Esophagus muscularis mucosa (tissue), 4 donors: ENCODE measurements around the gene FNIP2. TPM values are rescaled to one million over a fixed set of nuclear protein-coding genes. Genes with fewer than 3 reads are reported as not detected.

ENCODE experiments used
- DNase-seq: peaks from one replicate; pipeline ENCODE4 v3.0.0-alpha.2; 2017; ENCODE audit errors: extremely low spot score
- H3K27ac ChIP-seq, 4 donors: fragments of 200-600 bp; sonication (generic); replicated peaks in 1 of 4; 1 replicate in 3 of 4; 2 replicates in 1 of 4; pipeline ENCODE4 v1.5.1; 2016 to 2019; ENCODE audit warnings: mild to moderate bottlenecking in 1 of 4
- H3K27me3 ChIP-seq, 4 donors: fragments of 200-600 bp; sonication (generic); one replicate each; pipeline versions ENCODE4 v1.5.1 to v1.6.0; 2016 to 2019
- H3K36me3 ChIP-seq, 4 donors: fragments of 200-600 bp; sonication (generic); one replicate each; pipeline ENCODE4 v1.5.1; 2016 to 2019
- H3K4me1 ChIP-seq, 4 donors: fragments of 200-600 bp; sonication (generic); one replicate each; pipeline ENCODE4 v1.5.1; 2016 to 2019
- H3K4me3 ChIP-seq, 4 donors: fragments of 200-600 bp; sonication (generic); 1 replicate in 2 of 4; 2 replicates in 2 of 4; pipeline ENCODE4 v1.5.1; 2016 to 2019; ENCODE audit warnings: mild to moderate bottlenecking in 4 of 4, moderate library complexity in 1 of 4
- H3K9me3 ChIP-seq, 4 donors: fragments of 200-600 bp; sonication (generic); 1 replicate in 3 of 4; 2 replicates in 1 of 4; pipeline ENCODE4 v1.5.1; 2016 to 2019
- EP300 ChIP-seq: sonication (generic); formaldehyde crosslinking; IDR thresholded peaks from one replicate; pipeline ENCODE4 v1.6.1; 2017; ENCODE audit warnings: antibody characterized with exemption
- POLR2A ChIP-seq: fragments of 450-650 bp; IDR thresholded peaks from one replicate; pipeline ENCODE4 v1.6.1; 2017; ENCODE audit warnings: antibody characterized with exemption, moderate library complexity, mild to moderate bottlenecking, low read depth
- POLR2AphosphoS5 ChIP-seq, 2 donors: sonication (generic); formaldehyde crosslinking; IDR thresholded peaks; one replicate each; pipeline ENCODE4 v1.6.1; 2017; ENCODE audit warnings: antibody characterized with exemption in 2 of 2
- WGBS: methylation state at CpG from one replicate; pipeline ENCODE4 v1.1.5; 2018; 5-methylcytosine and 5-hydroxymethylcytosine counted together
- intact Hi-C: fragments of 100-400 bp; cut with DNase I; formaldehyde crosslinking; loops from one replicate; pipeline ENCODE4 v1.15.1; 2023
- total RNA-seq, 4 donors: library from RNA; depleted of rRNA; stranded (reverse); fragments of >200 nt; gene quantifications; one replicate each; pipeline versions ENCODE4 v1.1.0 to v1.2.1, GENCODE V29; 2016
- TF ChIP-seq, protein P1 (sequence below), 3 experiments: fragments of 200-600 bp in 2 of 3; fragments of 450-650 bp in 1 of 3; sonication (generic) in 2 of 3; IDR thresholded peaks; one replicate each; pipeline ENCODE4 v1.5.1; 2017 to 2019; ENCODE audit warnings: antibody characterized with exemption in 3 of 3, mild to moderate bottlenecking in 2 of 3, moderate library complexity in 1 of 3

Gene FNIP2
- total RNA-seq, 4 donors from 2014 or later, result 80.0 to 97.7 (median 87.4) TPM

DNA sequence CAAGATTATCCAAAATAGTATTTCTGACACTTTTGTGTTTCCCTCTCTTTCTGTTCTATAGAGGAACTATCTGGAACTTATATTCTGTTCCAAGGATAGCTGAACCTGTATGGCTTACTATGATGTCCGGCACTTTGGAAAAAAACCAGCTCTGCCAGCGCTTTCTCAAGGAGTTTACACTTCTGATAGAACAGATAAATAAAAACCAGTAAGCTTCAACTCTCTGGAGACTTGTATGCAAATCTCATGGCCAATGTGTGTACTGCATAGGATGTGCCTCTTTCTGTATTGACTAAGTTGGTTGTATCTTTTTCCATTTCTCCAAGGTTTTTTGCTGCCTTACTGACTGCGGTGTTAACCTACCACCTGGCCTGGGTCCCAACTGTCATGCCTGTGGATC lies 92.5 kb downstream of the FNIP2 start:
- Histone ChIP-seq H3K9me3 (no peaks in the 10 kb centered on the region), H3K4me3 (no peak overlapping the region), H3K27ac (no peak overlapping the region), H3K36me3 (peaks cover 31 to 76% (median 53%) of the 10 kb centered on the region in 4 donors), H3K27me3 (no peaks in the 10 kb centered on the region), H3K4me1 (peaks cover 0 to 12% (median 7%) of the 10 kb centered on the region in 4 donors)
- intact Hi-C loops, result no loop called here
- DNase-seq, result no peak
- WGBS, result 97% methylated on average over 3 of the region's 3 CpGs
- TF ChIP-seq POLR2AphosphoS5 (IDR thresholded peaks at IDR 0.05) (no peak), POLR2A (no peak), EP300 (no peak)
- TF ChIP-seq, protein P1, sequence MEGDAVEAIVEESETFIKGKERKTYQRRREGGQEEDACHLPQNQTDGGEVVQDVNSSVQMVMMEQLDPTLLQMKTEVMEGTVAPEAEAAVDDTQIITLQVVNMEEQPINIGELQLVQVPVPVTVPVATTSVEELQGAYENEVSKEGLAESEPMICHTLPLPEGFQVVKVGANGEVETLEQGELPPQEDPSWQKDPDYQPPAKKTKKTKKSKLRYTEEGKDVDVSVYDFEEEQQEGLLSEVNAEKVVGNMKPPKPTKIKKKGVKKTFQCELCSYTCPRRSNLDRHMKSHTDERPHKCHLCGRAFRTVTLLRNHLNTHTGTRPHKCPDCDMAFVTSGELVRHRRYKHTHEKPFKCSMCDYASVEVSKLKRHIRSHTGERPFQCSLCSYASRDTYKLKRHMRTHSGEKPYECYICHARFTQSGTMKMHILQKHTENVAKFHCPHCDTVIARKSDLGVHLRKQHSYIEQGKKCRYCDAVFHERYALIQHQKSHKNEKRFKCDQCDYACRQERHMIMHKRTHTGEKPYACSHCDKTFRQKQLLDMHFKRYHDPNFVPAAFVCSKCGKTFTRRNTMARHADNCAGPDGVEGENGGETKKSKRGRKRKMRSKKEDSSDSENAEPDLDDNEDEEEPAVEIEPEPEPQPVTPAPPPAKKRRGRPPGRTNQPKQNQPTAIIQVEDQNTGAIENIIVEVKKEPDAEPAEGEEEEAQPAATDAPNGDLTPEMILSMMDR (IDR thresholded peaks at IDR 0.05), result no peak

DNA sequence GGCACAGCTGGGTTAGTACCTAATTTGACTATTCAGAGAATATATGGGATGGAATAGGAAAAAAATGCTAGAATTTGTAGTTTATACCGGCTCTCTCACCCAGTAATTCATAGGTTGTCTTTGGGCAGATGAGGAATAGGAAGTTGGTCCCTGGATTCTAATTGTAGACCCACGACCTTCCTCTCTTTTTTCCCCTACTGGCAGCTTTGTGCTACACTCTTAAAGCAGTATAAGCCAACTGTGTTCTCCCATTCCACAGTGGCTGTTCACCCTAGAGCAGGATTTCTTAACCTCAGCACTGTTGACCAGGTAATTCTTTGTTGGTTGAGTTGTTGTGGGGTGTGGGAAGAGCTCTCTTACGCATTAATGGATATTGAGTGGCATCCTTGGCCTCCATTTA lies 92.9 kb downstream of the FNIP2 start:
- 81% methylated on average over 3 of the region's 3 CpGs for WGBS
- intact Hi-C loops, result no loop called here
- no peaks in the 10 kb centered on the region for H3K9me3 ChIP-seq
- H3K4me3 ChIP-seq, result no peak overlapping the region
- no peak for TF ChIP-seq POLR2A
- no peak for TF ChIP-seq EP300
- TF ChIP-seq POLR2AphosphoS5 (IDR thresholded peaks at IDR 0.05), result no peak
- TF ChIP-seq, protein P1 (IDR thresholded peaks at IDR 0.05), result no peak
- H3K27ac ChIP-seq, result no peak overlapping the region
- peaks cover 31 to 74% (median 53%) of the 10 kb centered on the region in 4 donors for H3K36me3 ChIP-seq
- no peak for DNase-seq
- H3K4me1 ChIP-seq, result peaks cover 0 to 12% (median 7%) of the 10 kb centered on the region in 4 donors
- no peaks in the 10 kb centered on the region for H3K27me3 ChIP-seq

DNA sequence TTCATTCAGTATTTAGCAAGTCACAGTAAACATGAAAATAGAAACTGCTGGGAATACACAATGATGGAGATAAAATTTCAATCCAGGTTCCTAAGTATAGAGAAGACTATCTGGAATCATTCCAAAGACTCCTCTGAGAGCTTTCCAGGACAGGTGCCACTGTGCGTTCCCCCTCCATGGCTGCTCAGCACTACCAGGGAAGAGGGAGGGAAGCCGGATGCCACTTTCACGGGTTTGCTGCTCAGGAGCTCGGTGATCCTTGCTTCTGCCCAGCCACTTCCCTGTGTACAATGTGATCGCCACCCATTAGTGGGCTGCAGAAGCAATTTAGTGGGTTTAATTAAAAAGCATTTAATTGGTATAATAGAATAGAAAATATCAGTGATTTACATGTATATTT lies 94.5 kb downstream of the FNIP2 start:
- 95% methylated on average over 5 of the region's 5 CpGs for WGBS
- Histone ChIP-seq H3K4me1 (peaks cover 0 to 7% (median 5%) of the 10 kb centered on the region in 4 donors), H3K4me3 (no peak overlapping the region), H3K9me3 (no peaks in the 10 kb centered on the region), H3K27ac (no peak overlapping the region), H3K36me3 (peaks cover 35 to 89% (median 67%) of the 10 kb centered on the region in 4 donors), H3K27me3 (no peaks in the 10 kb centered on the region)
- intact Hi-C loops, result no loop called here
- DNase-seq, result no peak
- TF ChIP-seq POLR2A (no peak), POLR2AphosphoS5 (IDR thresholded peaks at IDR 0.05) (no peak), EP300 (no peak)
- TF ChIP-seq, protein P1 (IDR thresholded peaks at IDR 0.05), result no peak

DNA sequence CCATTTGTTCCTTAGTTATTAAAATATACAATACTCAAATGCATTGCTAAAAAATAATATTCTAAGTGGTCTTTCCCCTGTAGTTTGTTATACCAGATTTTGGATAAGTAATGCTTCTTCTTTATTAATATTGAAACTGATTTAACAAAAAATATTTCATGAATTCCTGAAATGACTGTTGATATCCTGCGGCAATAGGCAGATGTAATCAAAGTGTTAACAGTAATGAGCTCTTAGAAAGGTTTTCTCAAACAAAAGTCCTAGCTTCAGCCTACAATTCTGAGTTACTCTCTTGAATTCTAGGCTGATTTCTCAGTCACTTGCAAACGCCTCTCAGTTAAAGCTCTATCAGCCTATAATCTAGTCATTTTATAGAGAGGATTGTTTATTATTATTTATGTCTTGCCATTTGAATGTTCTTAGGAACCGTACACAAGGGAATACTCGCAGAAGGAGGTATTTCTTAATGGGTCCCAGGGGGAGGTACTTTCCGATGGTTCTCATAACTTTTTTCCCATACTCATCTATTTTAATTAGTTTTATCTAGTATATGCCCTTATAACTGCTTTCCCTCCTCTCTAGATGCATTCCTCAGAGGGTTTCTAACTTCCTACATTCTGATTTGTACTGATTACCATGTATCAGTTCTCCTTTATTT lies 96.8 kb downstream of the FNIP2 start:
- Histone ChIP-seq H3K4me1 (peaks cover 1 to 8% (median 6%) of the 10 kb centered on the region in 4 donors), H3K4me3 (no peak overlapping the region), H3K27ac (no peak overlapping the region), H3K27me3 (no peaks in the 10 kb centered on the region), H3K36me3 (peaks cover 40 to 94% (median 75%) of the 10 kb centered on the region in 4 donors), H3K9me3 (no peaks in the 10 kb centered on the region)
- DNase-seq, result no peak
- intact Hi-C loops, result no loop called here
- TF ChIP-seq EP300 (no peak), POLR2A (no peak), POLR2AphosphoS5 (IDR thresholded peaks at IDR 0.05) (no peak)
- TF ChIP-seq, protein P1 (IDR thresholded peaks at IDR 0.05), result no peak
- 80% methylated on average over 5 of the region's 5 CpGs for WGBS
